ENCODE results near the gene PDCD5. TPM values are rescaled to one million over a fixed set of nuclear protein-coding genes. Genes with fewer than 3 reads are reported as not detected.

Gene PDCD5
- total RNA-seq, 1 experiment from 2014 or later = 118 TPM

DNA sequence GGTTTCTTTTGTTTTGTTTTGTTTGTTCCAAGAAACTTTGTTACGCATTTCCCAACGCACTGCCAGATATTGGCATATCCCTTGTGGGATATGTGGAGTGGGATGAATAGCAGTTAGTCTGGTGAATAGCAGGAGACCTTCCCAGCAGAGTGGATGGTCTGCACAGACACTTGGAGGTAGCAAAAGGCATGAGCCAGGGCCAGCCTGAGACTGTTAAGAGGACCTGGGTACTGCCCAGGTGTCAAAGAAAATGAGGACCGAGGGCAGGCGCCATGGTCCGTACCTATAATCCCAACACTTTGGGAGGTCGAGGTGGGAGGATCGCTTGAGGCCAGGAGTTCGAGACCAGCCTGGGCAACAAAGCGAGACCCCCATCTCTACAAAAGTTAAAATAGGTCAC lies 13.5 kb upstream of the PDCD5 start:
- Histone ChIP-seq H4K91ac (ENCODE audit: insufficient read length, low read depth, low read length) (no peak overlapping the region), H3K4me2 (ENCODE audit: insufficient read depth, insufficient read length, low read length) (no peak overlapping the region), H4K8ac (replicated peaks; ENCODE audit: insufficient read length, low read depth, low read length) (no peak overlapping the region), H3K79me1 (ENCODE audit: insufficient read depth, low read depth, low read length, poor library complexity, severe bottlenecking) (no peaks in the 10 kb centered on the region), H2BK5ac (ENCODE audit: insufficient read length, low read length) (no peak overlapping the region), H3K27ac (ENCODE audit: insufficient read length, low read depth, low read length) (no peak overlapping the region), H3T11ph (ENCODE audit: low read length) (no peak overlapping the region), H3K18ac (ENCODE audit: insufficient read length, low read depth, low read length) (no peak overlapping the region), H2AFZ (ENCODE audit: low read length) (no peak overlapping the region), H3K27me3 (ENCODE audit: insufficient read depth, low read length) (no peaks in the 10 kb centered on the region), H3K4me1 (ENCODE audit: insufficient read depth, low read length) (no peaks in the 10 kb centered on the region), H2BK20ac (ENCODE audit: low read depth, low read length, poor library complexity, severe bottlenecking) (no peak overlapping the region), H3K56ac (ENCODE audit: insufficient read length, low read depth, low read length) (no peak overlapping the region), H3K14ac (ENCODE audit: insufficient read depth, low read length) (no peak overlapping the region), H3K9me3 (ENCODE audit: control insufficient read depth, low read depth, low read length) (no peaks in the 10 kb centered on the region), H2BK12ac (ENCODE audit: insufficient read length, low read depth, low read length) (no peak overlapping the region), H3K79me2 (ENCODE audit: insufficient read depth, low read length) (no peaks in the 10 kb centered on the region), H3K4ac (ENCODE audit: low read depth, low read length) (no peak overlapping the region), H2AK5ac (ENCODE audit: insufficient read length, low read length) (no peak overlapping the region), H3K23ac (ENCODE audit: insufficient read length, low read depth, low read length) (no peak overlapping the region), H4K5ac (ENCODE audit: insufficient read length, low read depth, low read length) (no peak overlapping the region), H2BK120ac (ENCODE audit: low read depth, low read length, poor library complexity, severe bottlenecking) (no peak overlapping the region), H2BK15ac (ENCODE audit: low read depth, low read length) (no peak overlapping the region), H3K23me2 (ENCODE audit: insufficient read length, low read depth, low read length, poor library complexity, severe bottlenecking) (no peaks in the 10 kb centered on the region), H3K9ac (ENCODE audit: extremely low read depth, insufficient read length, low read length) (no peak overlapping the region), H4K20me1 (ENCODE audit: control insufficient read depth, insufficient read depth, insufficient read length) (no peaks in the 10 kb centered on the region)
- H3K4me3 Mint-ChIP-seq = no peak overlapping the region
- H3K4me1 Mint-ChIP-seq = peaks cover 3 to 5% of the 10 kb centered on the region in 2 experiments; a peak in 3 of 4 replicates
- H3K27me3 Mint-ChIP-seq (ENCODE audit: low read depth) = peaks cover 2% of the 10 kb centered on the region
- TF ChIP-seq CTCF (conservative IDR thresholded peaks at IDR 0.05) = no peak
- H3K9me3 Mint-ChIP-seq = no peaks in the 10 kb centered on the region
- WGBS (ENCODE audit: extremely low coverage, insufficient read length, low lambda C conversion rate) = no CpG with 5 or more reads among the region's 9 CpGs
- DNase-seq = no peak
- no peak overlapping the region for H3K27ac Mint-ChIP-seq
- H3K36me3 Mint-ChIP-seq (ENCODE audit: insufficient read depth in 1 of 3, low read depth in 3 of 3) = no peaks in the 10 kb centered on the region
